ENCODE data around the gene TTLL1. TPM values are rescaled to one million over a fixed set of nuclear protein-coding genes. Genes with fewer than 3 reads are reported as not detected.

Gene TTLL1
- total and polyA plus RNA-seq, 4 donors = 0.50 to 2.2 (median 1.1) TPM

- peak within 1 kb of the TSS; percentile 73 to 74 for H3K9ac ChIP-seq (ENCODE audit: low read depth in 1 of 2, low read length in 2 of 2)
- DNase-seq (ENCODE audit: low spot score) = peak; percentile 99
- peak within 1 kb of the TSS; percentile 90 to 95 (median 91) for H3K4me3 ChIP-seq (ENCODE audit: low read depth in 1 of 3, low read length in 3 of 3)
- peak within 1 kb of the TSS; percentile 30 to 79 for H3K27ac ChIP-seq (ENCODE audit: low read depth in 1 of 2, low read length in 2 of 2)
- under 1% methylated on average over 85 of the region's 85 CpGs for WGBS
- peaks cover 3 to 35% (median 27%) of the 10 kb centered on the region in 4 donors for H3K4me1 ChIP-seq (ENCODE audit: control insufficient read depth in 4 of 4, insufficient read depth in 4 of 4, low read length in 3 of 4)
- no peaks in the 10 kb centered on the region for H3K36me3 ChIP-seq (ENCODE audit: control insufficient read depth in 4 of 4, insufficient read depth in 3 of 4, low read depth in 1 of 4, low read length in 3 of 4)
- H3K9me3 ChIP-seq (ENCODE audit: control insufficient read depth in 4 of 4, low read length in 3 of 4) = no peaks in the 10 kb centered on the region
- TF ChIP-seq HNF4G (IDR thresholded peaks at IDR 0.05) (no peak), FOXA2 (IDR thresholded peaks at IDR 0.05) (no peak), TAF1 (conservative IDR thresholded peaks at IDR 0.05) (peak; percentile 100), GABPA (IDR thresholded peaks at IDR 0.05 in 1 of 2, conservative IDR thresholded peaks at IDR 0.05 in 1 of 2) (no peak), JUND (IDR thresholded peaks at IDR 0.05) (no peak), CTCF (IDR thresholded peaks at IDR 0.05; ENCODE audit: low read depth, low read length, missing input control) (no peak), SP1 (IDR thresholded peaks at IDR 0.05) (peak; percentile 93), YY1 (IDR thresholded peaks at IDR 0.05) (peak; percentile 52), NR2F2 (IDR thresholded peaks at IDR 0.05) (no peak), REST (IDR thresholded peaks at IDR 0.05) (peak; percentile 93), RAD21 (IDR thresholded peaks at IDR 0.05) (peak in 1 of 2 donors; percentile 45), FOXA1 (IDR thresholded peaks at IDR 0.05) (no peak), EGR1 (IDR thresholded peaks at IDR 0.05; ENCODE audit: low read depth in 2 of 2) (peak; percentile 73 to 87), MAX (IDR thresholded peaks at IDR 0.05) (peak; percentile 35), ZBTB33 (IDR thresholded peaks at IDR 0.05) (no peak), RXRA (IDR thresholded peaks at IDR 0.05) (peak in 1 of 2 donors; percentile 33), ATF3 (IDR thresholded peaks at IDR 0.05) (no peak), HNF4A (conservative IDR thresholded peaks at IDR 0.05) (no peak)
- no peaks in the 10 kb centered on the region for H3K27me3 ChIP-seq (ENCODE audit: control insufficient read depth in 4 of 4, insufficient read depth in 4 of 4, low read length in 3 of 4)
These were observed 74.1 kb downstream of the TTLL1 start, which contains the start of gene PACSIN2 for GRCh38 chr22:43014869-43015676. TSS of gene PACSIN2 (minus strand) at chr22:43015149. CDS start at chr22:42912080, 103,069 bp downstream.

Data from liver (tissue), 9 donors.